RWPE2 (cell line): ENCODE results near the gene HPS6.
A peak's percentile ranks its signal among the peaks of the same experiment; 100 is the strongest.

Source experiments
- ATAC-seq: fragments of 200-7000 bp; cut with Tn5 transposase; 3 replicates; pipeline ENCODE4 v1.9.1; 2021; ENCODE audit warnings: low read depth
- DNase-seq: peaks from one replicate; pipeline ENCODE4 v3.0.0-alpha.2; 2020; ENCODE audit warnings: low spot score
- H3K27ac ChIP-seq: fragments of 450-650 bp; 2 replicates; pipeline ENCODE4 v1.5.1; 2017; ENCODE audit warnings: mild to moderate bottlenecking; ENCODE audit not compliant: poor library complexity, severe bottlenecking
- H3K27me3 ChIP-seq: fragments of 250-450 bp; sonication (Bioruptor Pico); 2 replicates; pipeline ENCODE4 v1.5.1; 2021; ENCODE audit warnings: mild to moderate bottlenecking, moderate library complexity; ENCODE audit not compliant: insufficient read depth, poor library complexity, severe bottlenecking
- H3K36me3 ChIP-seq: fragments of 250-450 bp; sonication (Bioruptor Pico); 2 replicates; pipeline ENCODE4 v1.5.1; 2020; ENCODE audit warnings: low read depth, mild to moderate bottlenecking, moderate library complexity
- H3K4me1 ChIP-seq: fragments of 250-450 bp; sonication (Bioruptor Pico); 2 replicates; pipeline ENCODE4 v1.5.1; 2021; ENCODE audit warnings: mild to moderate bottlenecking, moderate library complexity; ENCODE audit not compliant: insufficient read depth, poor library complexity, severe bottlenecking
- H3K4me3 ChIP-seq: fragments of 250-450 bp; sonication (Bioruptor Pico); 2 replicates; pipeline ENCODE4 v1.5.1; 2021; ENCODE audit warnings: mild to moderate bottlenecking, moderate library complexity; ENCODE audit not compliant: severe bottlenecking
- H3K9me3 ChIP-seq: fragments of 250-450 bp; sonication (Bioruptor Pico); 2 replicates; pipeline ENCODE4 v1.5.1; 2021; ENCODE audit warnings: mild to moderate bottlenecking, moderate library complexity; ENCODE audit not compliant: severe bottlenecking
- CTCF ChIP-seq: fragments of 450-650 bp; IDR thresholded peaks from one replicate; pipeline ENCODE4 v1.5.1; 2017; ENCODE audit warnings: mild to moderate bottlenecking, moderate library complexity; ENCODE audit not compliant: poor library complexity, severe bottlenecking

Gene HPS6

GRCh38 chr10:102068216-102068615 lies 3.1 kb downstream of the HPS6 start:
- DNase-seq (no peak), ATAC-seq (no peak)
- Histone ChIP-seq H3K27ac (no peak overlapping the region), H3K27me3 (no peaks in the 10 kb centered on the region), H3K36me3 (peaks cover 8% of the 10 kb centered on the region; the same call in 1 of the 2 replicates), H3K9me3 (no peaks in the 10 kb centered on the region), H3K4me1 (peaks cover 4% of the 10 kb centered on the region), H3K4me3 (no peak overlapping the region)
- no peak for TF ChIP-seq CTCF

- Histone ChIP-seq H3K27ac (no peak overlapping the region), H3K4me3 (no peak overlapping the region), H3K27me3 (no peaks in the 10 kb centered on the region), H3K36me3 (peaks cover 8% of the 10 kb centered on the region; the same call in 1 of the 2 replicates), H3K9me3 (no peaks in the 10 kb centered on the region), H3K4me1 (peaks cover 4% of the 10 kb centered on the region)
- TF ChIP-seq CTCF: no peak
- ATAC-seq (no peak), DNase-seq (no peak)
Observed at GRCh38 chr10:102069071-102069470, 3.9 kb downstream of the HPS6 start.

- H3K9me3 ChIP-seq: no peaks in the 10 kb centered on the region
- H3K27me3 ChIP-seq: no peaks in the 10 kb centered on the region
- DNase-seq (peak; percentile 67), ATAC-seq (peak; percentile 88)
- no peak overlapping the region for H3K4me3 ChIP-seq
- H3K27ac ChIP-seq: no peak overlapping the region
- peaks cover 3% of the 10 kb centered on the region; the same call in 1 of the 2 replicates for H3K36me3 ChIP-seq
- TF ChIP-seq CTCF: peak; percentile 94
- H3K4me1 ChIP-seq: no peaks in the 10 kb centered on the region
Observed at GRCh38 chr10:102072673-102073527, 7.8 kb downstream of the HPS6 start.

GRCh38 chr10:102083541-102083940 lies 18.4 kb downstream of the HPS6 start:
- no peaks in the 10 kb centered on the region for H3K9me3 ChIP-seq
- DNase-seq (no peak), ATAC-seq (no peak)
- no peak overlapping the region for H3K27ac ChIP-seq
- no peaks in the 10 kb centered on the region for H3K4me1 ChIP-seq
- H3K27me3 ChIP-seq: no peaks in the 10 kb centered on the region
- H3K36me3 ChIP-seq: no peaks in the 10 kb centered on the region
- no peak for TF ChIP-seq CTCF
- H3K4me3 ChIP-seq: no peak overlapping the region

GRCh38 chr10:102085336-102085735 lies 20.2 kb downstream of the HPS6 start:
- Histone ChIP-seq H3K4me1 (no peaks in the 10 kb centered on the region), H3K36me3 (no peaks in the 10 kb centered on the region), H3K9me3 (no peaks in the 10 kb centered on the region), H3K27ac (no peak overlapping the region), H3K4me3 (no peak overlapping the region), H3K27me3 (no peaks in the 10 kb centered on the region)
- TF ChIP-seq CTCF: no peak
- no peak for ATAC-seq
- DNase-seq: no peak
